Ovary (tissue), 9 donors: ENCODE measurements around the gene NHSL2. TPM values are rescaled to one million over a fixed set of nuclear protein-coding genes. Genes with fewer than 3 reads are reported as not detected.

Experiments used
- DNase-seq, 5 donors: peaks; one replicate each; pipeline ENCODE4 v3.0.0-alpha.2; 2019 to 2020
- H3K27ac ChIP-seq, 2 donors: fragments of 200-600 bp; one replicate each; pipeline versions ENCODE4 v1.5.1 to v1.8.0; 2019 to 2022
- H3K27me3 ChIP-seq: fragments of 200-600 bp; one replicate; pipeline ENCODE4 v1.8.0; 2022
- H3K36me3 ChIP-seq: fragments of 200-600 bp; sonication (generic); one replicate; pipeline ENCODE4 v1.5.1; 2019
- H3K4me1 ChIP-seq: one replicate; pipeline ENCODE4 v1.8.1; 2013; ENCODE audit warnings: mild to moderate bottlenecking, moderate library complexity; ENCODE audit not compliant: insufficient read depth
- H3K4me3 ChIP-seq: fragments of 200-600 bp; sonication (generic); one replicate; pipeline ENCODE4 v1.5.1; 2017
- H3K9me3 ChIP-seq, 2 donors: fragments of 200-600 bp in 1 of 2; sonication (generic) in 1 of 2; one replicate each; pipeline versions ENCODE4 v1.5.1 to v1.8.1; 2013 to 2019; ENCODE audit warnings: mild to moderate bottlenecking in 1 of 2, moderate library complexity in 1 of 2
- EP300 ChIP-seq: sonication (generic); formaldehyde crosslinking; IDR thresholded peaks from one replicate; pipeline ENCODE4 v1.6.1; 2017; ENCODE audit warnings: antibody characterized with exemption
- POLR2A ChIP-seq: fragments of 450-650 bp; IDR thresholded peaks from one replicate; pipeline ENCODE4 v1.6.1; 2017; ENCODE audit warnings: antibody characterized with exemption, mild to moderate bottlenecking, moderate library complexity
- WGBS, 3 donors: extraction: QIAGEN DNeasy Blood & Tissue Kit in 1 of 3; methylation state at CpG; one replicate each; pipeline versions ENCODE4 v1.1.5 to v1.1.7; 2013 to 2017; 5-methylcytosine and 5-hydroxymethylcytosine counted together
- intact Hi-C, 4 donors: fragments of 100-400 bp; cut with DNase I; formaldehyde crosslinking; loops; one replicate each; pipeline versions ENCODE4 v1.11.0 to v1.15.1; 2022 to 2023
- polyA plus RNA-seq, 2 donors: library from polyadenylated mRNA; stranded (reverse); fragments of 200-250 nt in 1 of 2; fragments of 350-450 nt in 1 of 2; fragmentation: Illumina TruSeq in 1 of 2; extraction: RNeasy Lipid Tissue Mini Kit (QIAGEN cat#74804) in 1 of 2; gene quantifications; one replicate each; pipeline ENCODE4 v1.2.3, GENCODE V29; 2013 to 2014
- total RNA-seq, 7 donors: library from RNA; depleted of rRNA in 2 of 7; stranded (reverse); fragments of >200 nt in 2 of 7; fragmentation: NEBNext Ultra II Directional in 3 of 7; extraction: Animal tissue kit (Norgen Biotek cat#: 25700) in 3 of 7; gene quantifications; one replicate each; pipeline versions ENCODE4 v1.1.0 to v1.2.4, GENCODE V29; 2016 to 2023
- TF ChIP-seq, protein P1 (sequence below), 3 donors: fragments of 450-650 bp in 2 of 3; fragments of 200-600 bp in 1 of 3; IDR thresholded peaks; one replicate each; pipeline versions ENCODE4 v1.5.1 to v1.8.0; 2016 to 2022; ENCODE audit warnings: antibody characterized with exemption in 3 of 3, mild to moderate bottlenecking in 1 of 3
- donor health status: DM: no; HTN: no; CAD: no; lungs with moderate emphysema.
- donor health status: DM: no; HTN: no; CAD: no.
- donor health status: Bipolar disorder and iron deficiency.
- donor health status: DM: yes; HTN: yes; CAD: no.
- donor health status: DM: no; HTN: no; CAD: no.
- donor health status: DM: yes; HTN: yes; CAD: no.

The NHSL2 gene
- total and polyA plus RNA-seq, 9 donors: 1.2 to 9.2 (median 4.4) TPM

DNA sequence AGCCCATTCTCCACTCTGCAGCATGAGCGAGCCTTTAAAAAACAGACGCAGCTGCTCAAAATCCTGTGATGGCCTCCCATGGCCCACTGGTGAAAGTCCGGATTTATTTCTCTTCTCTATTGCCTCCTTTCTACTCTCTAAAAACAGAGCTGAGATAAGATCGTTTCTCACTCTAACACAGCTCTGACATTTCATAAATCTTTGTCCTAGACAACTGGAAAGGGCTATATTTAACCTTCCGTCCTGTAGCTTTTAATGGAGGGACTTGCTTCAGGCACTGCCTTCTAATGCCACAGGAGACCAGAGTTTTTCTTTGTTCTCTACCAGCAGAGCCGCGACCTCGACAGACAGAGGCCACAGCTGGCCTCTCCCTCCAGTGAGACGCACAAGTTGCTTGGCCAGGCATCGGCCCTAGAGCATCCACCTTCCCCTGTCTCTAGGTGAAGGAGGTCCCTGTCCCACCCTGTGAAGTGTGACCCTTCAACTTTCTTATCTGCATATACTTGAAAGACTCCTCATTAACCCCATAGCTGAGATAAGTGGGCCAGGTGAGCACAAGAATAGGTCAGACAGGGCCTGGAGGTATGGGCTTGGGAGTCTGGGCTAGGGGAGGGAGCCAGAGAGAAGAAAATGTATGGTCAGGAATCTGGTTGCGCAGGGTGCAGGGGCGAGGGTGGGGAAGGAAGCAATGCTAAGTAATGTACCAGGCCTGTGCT lies 171.1 kb downstream of the NHSL2 start:
- Histone ChIP-seq H3K27me3 (no peaks in the 10 kb centered on the region), H3K27ac (no peak overlapping the region), H3K4me1 (no peaks in the 10 kb centered on the region), H3K4me3 (no peak overlapping the region), H3K36me3 (no peaks in the 10 kb centered on the region), H3K9me3 (no peaks in the 10 kb centered on the region)
- DNase-seq: no peak
- WGBS, 3 donors: 73 to 81% (median 76%) methylated on average over 12 of the region's 12 CpGs
- TF ChIP-seq POLR2A: no peak
- no peak for TF ChIP-seq EP300
- TF ChIP-seq, protein P1, sequence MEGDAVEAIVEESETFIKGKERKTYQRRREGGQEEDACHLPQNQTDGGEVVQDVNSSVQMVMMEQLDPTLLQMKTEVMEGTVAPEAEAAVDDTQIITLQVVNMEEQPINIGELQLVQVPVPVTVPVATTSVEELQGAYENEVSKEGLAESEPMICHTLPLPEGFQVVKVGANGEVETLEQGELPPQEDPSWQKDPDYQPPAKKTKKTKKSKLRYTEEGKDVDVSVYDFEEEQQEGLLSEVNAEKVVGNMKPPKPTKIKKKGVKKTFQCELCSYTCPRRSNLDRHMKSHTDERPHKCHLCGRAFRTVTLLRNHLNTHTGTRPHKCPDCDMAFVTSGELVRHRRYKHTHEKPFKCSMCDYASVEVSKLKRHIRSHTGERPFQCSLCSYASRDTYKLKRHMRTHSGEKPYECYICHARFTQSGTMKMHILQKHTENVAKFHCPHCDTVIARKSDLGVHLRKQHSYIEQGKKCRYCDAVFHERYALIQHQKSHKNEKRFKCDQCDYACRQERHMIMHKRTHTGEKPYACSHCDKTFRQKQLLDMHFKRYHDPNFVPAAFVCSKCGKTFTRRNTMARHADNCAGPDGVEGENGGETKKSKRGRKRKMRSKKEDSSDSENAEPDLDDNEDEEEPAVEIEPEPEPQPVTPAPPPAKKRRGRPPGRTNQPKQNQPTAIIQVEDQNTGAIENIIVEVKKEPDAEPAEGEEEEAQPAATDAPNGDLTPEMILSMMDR (IDR thresholded peaks at IDR 0.05): no peak
- intact Hi-C loops: no loop called here

DNA sequence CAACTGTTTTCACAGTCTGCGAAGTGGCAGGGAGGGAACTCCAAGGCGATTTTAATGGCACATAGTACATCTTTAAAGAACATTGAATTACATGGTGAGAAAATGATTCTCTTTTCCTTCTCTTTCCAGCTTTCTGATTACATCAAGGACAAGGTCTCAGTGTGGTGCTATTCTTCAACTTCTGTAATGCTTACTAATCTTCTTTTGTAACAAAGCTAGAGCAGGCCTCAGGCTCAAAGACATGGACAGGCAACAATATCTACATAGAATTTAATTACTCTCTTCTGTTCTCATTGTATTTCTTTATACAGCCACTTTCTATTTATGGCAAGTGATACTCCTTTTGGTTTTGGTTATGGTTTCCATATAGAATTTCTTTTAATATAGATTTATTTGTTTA lies 172.6 kb downstream of the NHSL2 start:
- Histone ChIP-seq H3K4me1 (no peaks in the 10 kb centered on the region), H3K27me3 (no peaks in the 10 kb centered on the region), H3K9me3 (no peaks in the 10 kb centered on the region), H3K36me3 (no peaks in the 10 kb centered on the region), H3K27ac (no peak overlapping the region), H3K4me3 (no peak overlapping the region)
- no peak for DNase-seq
- TF ChIP-seq EP300 (no peak), POLR2A (no peak)
- TF ChIP-seq, protein P1 (IDR thresholded peaks at IDR 0.05): no peak
- WGBS, 3 donors: 78 to 84% (median 83%) methylated on average over 2 of the region's 2 CpGs
- intact Hi-C loops: no loop called here

DNA sequence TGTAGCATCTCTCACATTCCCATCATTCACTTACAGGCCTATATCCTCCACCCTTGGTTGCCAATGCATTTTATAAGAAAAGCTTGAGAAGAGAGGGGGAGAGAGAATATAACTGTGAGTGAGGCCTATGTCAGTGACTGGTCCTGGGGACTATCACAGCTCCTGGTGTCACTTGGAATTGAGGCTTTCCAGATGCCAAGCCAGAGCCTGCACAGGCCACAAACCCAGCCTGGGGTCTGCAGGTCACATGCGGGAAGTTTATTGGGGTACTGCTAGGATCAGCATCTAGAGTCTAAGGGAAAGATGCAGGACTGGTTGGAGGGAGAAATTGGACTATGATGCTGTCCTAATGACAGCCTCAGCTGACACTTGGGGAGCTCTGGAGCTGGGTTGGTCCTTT lies 173.5 kb downstream of the NHSL2 start:
- Histone ChIP-seq H3K4me3 (no peak overlapping the region), H3K36me3 (no peaks in the 10 kb centered on the region), H3K4me1 (no peaks in the 10 kb centered on the region), H3K9me3 (no peaks in the 10 kb centered on the region), H3K27ac (no peak overlapping the region), H3K27me3 (no peaks in the 10 kb centered on the region)
- WGBS, 3 donors: 86 to 88% (median 88%) methylated on average over 1 of the region's 1 CpG
- TF ChIP-seq POLR2A (no peak), EP300 (no peak)
- TF ChIP-seq, protein P1 (IDR thresholded peaks at IDR 0.05): no peak
- DNase-seq: no peak
- intact Hi-C loops: no loop called here

DNA sequence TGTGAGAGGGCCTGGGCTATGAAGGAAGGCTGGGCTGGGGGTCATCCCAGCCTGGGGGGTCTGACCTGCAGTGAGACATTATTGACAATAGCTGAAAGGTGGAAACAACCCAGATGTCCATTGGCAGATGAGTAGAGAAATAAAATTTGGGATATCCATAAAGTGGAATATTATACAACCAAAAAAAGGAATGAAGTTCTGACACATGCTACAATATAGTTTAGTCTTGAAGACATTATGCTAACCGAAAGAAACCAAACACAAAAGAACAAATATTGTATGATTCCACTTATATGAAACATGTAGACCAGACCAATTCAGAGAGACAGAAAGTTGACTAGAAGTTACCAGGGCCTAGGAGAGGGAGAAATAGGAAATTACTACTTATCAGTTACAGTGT lies 176.3 kb downstream of the NHSL2 start:
- H3K4me1 ChIP-seq: no peaks in the 10 kb centered on the region
- H3K27ac ChIP-seq: no peak overlapping the region
- H3K36me3 ChIP-seq: no peaks in the 10 kb centered on the region
- intact Hi-C loops: no loop called here
- H3K4me3 ChIP-seq: no peak overlapping the region
- no peak for TF ChIP-seq POLR2A
- TF ChIP-seq, protein P1 (IDR thresholded peaks at IDR 0.05): no peak
- TF ChIP-seq EP300: no peak
- 83 to 94% (median 91%) methylated on average over 1 of the region's 1 CpG for WGBS, 3 donors
- no peaks in the 10 kb centered on the region for H3K9me3 ChIP-seq
- no peaks in the 10 kb centered on the region for H3K27me3 ChIP-seq
- no peak for DNase-seq
